ENCODE measurements around the gene ABHD11. TPM values are rescaled to one million over a fixed set of nuclear protein-coding genes. Genes with fewer than 3 reads are reported as not detected.
"Not testable (repeated sequence)": the region's sequence is repeated elsewhere in the genome, so short reads cannot be mapped to it uniquely, and the experiment has no call there.

The ABHD11 gene
- total RNA-seq, 1 donor from 2014 or later = 18.2 TPM

DNA sequence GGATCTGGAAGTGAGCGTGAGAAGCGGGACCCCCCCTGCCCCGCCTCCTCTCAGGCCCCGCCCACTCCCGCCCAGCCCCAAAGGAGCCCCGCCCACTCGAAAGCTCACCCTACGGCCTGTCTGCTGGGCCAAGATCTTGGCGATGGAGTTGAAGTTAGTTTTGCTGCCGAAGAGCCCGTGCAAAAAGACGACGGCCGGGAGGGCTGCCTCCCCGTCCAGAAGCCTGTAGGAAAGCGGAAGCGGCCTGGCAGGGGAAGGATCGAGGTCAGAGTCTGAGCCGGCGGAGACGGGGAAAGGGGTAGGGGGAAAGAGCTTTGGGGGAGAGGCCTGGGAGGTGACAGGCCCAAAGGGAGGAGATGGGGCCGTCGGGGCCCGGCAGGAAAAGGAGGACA, 386 bp downstream of the ABHD11 start:
- peaks cover 10% of the 10 kb centered on the region for H3K4me1 Mint-ChIP-seq (ENCODE audit: low read depth)
- DNase-seq (ENCODE audit: low spot score) = peak; percentile 41
- no peaks in the 10 kb centered on the region for H3K9me3 Mint-ChIP-seq
- H3K27ac Mint-ChIP-seq = peak overlapping the region; percentile 92
- intact Hi-C loops (cut with micrococcal nuclease) = loop anchor here (1.0 to 2.0 kb wide), 6 partner anchors 20 to 345 kb away; partner anchors contain the start of genes BAZ1B, LIMK1, METTL27 and TBL2
- peaks cover 1% of the 10 kb centered on the region for H3K27me3 Mint-ChIP-seq (ENCODE audit: low read depth)
- H3K36me3 Mint-ChIP-seq (ENCODE audit: low read depth) = peaks cover 6% of the 10 kb centered on the region
- peak overlapping the region; percentile 93 for H3K4me3 Mint-ChIP-seq (ENCODE audit: low read depth)

DNA sequence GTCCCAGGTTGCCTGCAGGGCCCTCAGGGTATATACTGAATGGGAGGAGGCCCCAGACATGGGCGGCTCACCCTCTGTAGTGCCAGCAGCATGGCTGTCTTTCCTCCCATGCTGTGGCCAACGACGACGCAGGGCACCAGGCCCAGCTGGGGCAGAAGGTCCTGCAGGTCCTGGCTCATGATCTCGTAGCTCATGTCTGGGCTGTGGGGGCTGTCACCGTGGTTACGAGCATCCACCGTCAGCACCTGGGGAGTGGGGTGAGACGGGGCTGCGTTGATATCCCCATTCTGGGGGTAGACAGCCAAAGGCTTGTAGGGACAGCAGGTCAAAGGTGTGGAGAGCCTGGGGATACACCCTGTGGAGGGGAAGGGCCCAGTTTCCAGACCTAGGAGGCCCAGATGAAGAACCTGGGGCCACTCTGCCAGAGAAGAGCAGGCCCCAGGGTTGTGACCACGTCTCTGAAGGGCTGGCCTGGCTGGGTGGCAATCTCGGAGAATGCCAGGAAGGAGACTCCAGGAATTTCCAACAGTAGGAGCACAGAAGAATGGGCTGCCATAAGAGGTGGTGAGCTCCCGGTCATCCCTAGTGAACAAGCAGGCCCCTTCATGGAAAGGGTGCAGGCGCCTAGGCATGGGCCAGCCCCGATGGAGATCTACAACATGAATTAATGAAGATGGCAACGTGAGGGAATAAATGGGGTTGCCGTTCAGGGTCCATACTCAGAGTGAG, 947 bp downstream of the ABHD11 start:
- Mint-ChIP-seq H3K4me3 (ENCODE audit: low read depth) (peak overlapping the region; percentile 93), H3K27ac (peak overlapping the region; percentile 92), H3K27me3 (ENCODE audit: low read depth) (no peaks in the 10 kb centered on the region), H3K36me3 (ENCODE audit: low read depth) (peaks cover 6% of the 10 kb centered on the region), H3K9me3 (no peaks in the 10 kb centered on the region), H3K4me1 (ENCODE audit: low read depth) (peaks cover 10% of the 10 kb centered on the region)
- intact Hi-C loops (cut with micrococcal nuclease) = loop anchor here (1.0 to 2.0 kb wide), 6 partner anchors 19 to 345 kb away; partner anchors contain the start of genes BAZ1B, LIMK1, METTL27 and TBL2
- no peak for DNase-seq (ENCODE audit: low spot score)

DNA sequence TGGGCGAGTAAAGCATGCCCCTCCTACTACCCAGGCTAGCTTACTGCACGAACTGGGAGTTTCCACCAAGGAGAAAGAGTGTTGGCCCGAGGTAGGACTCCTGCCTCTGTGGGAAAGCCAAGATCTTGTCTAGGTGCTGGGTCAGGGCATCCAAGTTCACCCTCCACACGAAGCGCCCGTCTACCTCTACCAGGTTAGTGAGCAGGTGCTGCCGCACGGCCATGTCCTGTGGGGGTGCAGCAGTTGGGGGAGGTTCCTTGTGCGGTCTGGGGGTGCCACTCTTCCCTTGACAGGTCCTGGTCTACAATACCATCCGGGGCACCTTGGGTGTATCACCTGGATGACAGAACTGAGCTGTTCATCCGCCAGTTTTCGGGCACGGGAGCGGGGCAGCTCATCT, 1.7 kb downstream of the ABHD11 start:
- Mint-ChIP-seq H3K27ac (no peak overlapping the region), H3K27me3 (ENCODE audit: low read depth) (no peaks in the 10 kb centered on the region), H3K36me3 (ENCODE audit: low read depth) (peaks cover 6% of the 10 kb centered on the region), H3K4me3 (ENCODE audit: low read depth) (peak overlapping the region; percentile 93), H3K4me1 (ENCODE audit: low read depth) (peaks cover 10% of the 10 kb centered on the region), H3K9me3 (no peaks in the 10 kb centered on the region)
- no peak for DNase-seq (ENCODE audit: low spot score)
- intact Hi-C loops (cut with micrococcal nuclease) = no loop called here

DNA sequence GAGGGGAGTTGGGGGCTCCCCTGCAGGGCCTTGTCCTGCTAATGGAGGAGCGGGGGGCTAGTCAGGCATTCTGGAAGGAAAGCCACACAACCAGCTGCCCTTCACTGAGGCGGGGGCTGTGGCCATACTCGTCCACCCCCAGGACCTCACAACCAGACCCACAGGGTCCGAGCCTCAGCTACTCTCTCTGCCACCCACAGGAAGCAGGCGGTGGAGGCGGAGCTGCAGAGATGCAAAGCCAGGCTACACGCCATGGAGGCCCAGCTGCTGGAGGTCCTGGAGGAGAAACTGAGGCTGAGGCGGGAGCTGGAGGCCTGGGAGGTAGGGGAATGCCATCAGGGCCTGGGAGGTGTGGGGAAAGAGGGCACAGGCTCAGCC, 3.1 kb downstream of the ABHD11 start:
- Mint-ChIP-seq H3K4me3 (ENCODE audit: low read depth) (no peak overlapping the region), H3K27ac (no peak overlapping the region), H3K4me1 (ENCODE audit: low read depth) (peaks cover 10% of the 10 kb centered on the region), H3K36me3 (ENCODE audit: low read depth) (peaks cover 6% of the 10 kb centered on the region), H3K27me3 (ENCODE audit: low read depth) (peaks cover under 1% of the 10 kb centered on the region), H3K9me3 (no peaks in the 10 kb centered on the region)
- intact Hi-C loops (cut with micrococcal nuclease) = loop anchor here (2.0 kb wide), 1 partner anchor 129 kb away; no protein-coding TSS in a partner anchor
- DNase-seq (ENCODE audit: low spot score) = no peak

DNA sequence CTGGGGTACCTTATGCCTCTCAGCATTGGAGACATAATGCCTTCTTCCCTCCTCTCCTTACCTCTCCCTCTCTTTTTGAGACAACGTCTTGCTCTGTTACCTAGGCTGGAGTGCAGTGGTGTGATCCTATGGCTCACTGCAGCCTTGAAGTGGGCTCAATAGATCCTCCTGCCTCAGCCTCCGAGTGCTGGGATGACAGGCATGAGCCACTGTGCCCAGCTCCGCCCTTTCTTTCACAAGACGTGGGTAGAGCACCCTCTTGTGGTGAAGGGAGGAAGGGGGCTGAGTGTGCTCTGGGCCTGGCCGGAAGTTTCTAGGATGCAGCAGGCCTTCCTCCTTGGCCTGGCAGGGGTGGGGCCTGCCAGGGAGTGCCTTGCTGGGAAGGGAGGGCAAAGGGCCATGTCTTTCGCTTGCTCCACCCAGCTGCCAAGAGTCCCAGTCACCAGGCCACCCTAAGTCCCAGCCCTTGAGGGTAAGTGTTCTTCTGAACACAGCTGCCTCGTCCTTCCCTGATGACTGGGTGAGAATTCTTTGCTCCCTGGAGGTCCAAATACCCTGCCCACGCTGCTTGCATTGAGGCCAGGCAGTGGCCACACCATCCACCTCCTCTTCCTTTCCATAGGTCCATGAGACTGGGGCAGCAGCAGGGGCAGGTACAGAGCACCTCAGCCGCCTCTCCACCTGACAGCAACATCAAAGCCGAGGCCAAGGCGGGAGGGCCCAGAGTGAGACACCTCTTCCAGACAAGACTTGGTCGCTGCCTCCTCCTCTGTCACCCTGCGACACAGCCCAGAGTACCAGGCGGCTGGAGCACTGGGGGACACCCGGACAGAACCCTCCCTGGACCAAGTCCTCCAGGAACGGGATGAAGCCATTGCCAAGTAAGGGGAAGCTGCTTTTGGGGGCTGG, 3.7 kb downstream of the ABHD11 start:
- H3K4me3 Mint-ChIP-seq (ENCODE audit: low read depth) = no peak overlapping the region
- H3K27me3 Mint-ChIP-seq (ENCODE audit: low read depth) = peaks cover 3% of the 10 kb centered on the region
- DNase-seq (ENCODE audit: low spot score) = peak; percentile 72
- H3K4me1 Mint-ChIP-seq (ENCODE audit: low read depth) = peaks cover 10% of the 10 kb centered on the region
- H3K36me3 Mint-ChIP-seq (ENCODE audit: low read depth) = peaks cover 6% of the 10 kb centered on the region
- intact Hi-C loops (cut with micrococcal nuclease) = loop anchor here (2.0 kb wide), 1 partner anchor 128 kb away; no protein-coding TSS in a partner anchor
- H3K27ac Mint-ChIP-seq = peak overlapping the region; percentile 1
- H3K9me3 Mint-ChIP-seq = no peaks in the 10 kb centered on the region

DNA sequence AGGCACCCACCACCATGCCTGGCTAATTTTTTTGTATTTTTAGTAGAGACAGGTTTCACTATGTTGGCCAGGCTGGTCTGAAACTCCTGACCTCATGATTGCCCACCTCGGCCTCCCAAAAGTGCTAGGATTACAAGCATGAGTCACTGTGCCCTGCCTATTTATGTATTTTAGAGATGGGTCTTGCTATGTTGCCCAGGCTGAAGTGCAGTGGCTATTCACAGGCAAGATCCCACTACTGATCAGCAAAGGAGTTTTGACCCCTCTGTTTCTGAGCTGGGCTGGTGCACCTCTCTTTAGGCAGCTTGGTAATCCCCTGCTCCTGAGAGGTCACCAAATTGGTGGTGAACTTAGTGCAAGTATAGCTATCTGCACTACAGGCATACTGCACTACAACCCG, 6.2 kb downstream of the ABHD11 start:
- Mint-ChIP-seq H3K27ac (no peak overlapping the region), H3K9me3 (no peaks in the 10 kb centered on the region), H3K36me3 (ENCODE audit: low read depth) (peaks cover 6% of the 10 kb centered on the region), H3K27me3 (ENCODE audit: low read depth) (peaks cover 6% of the 10 kb centered on the region), H3K4me1 (ENCODE audit: low read depth) (peaks cover 5% of the 10 kb centered on the region), H3K4me3 (ENCODE audit: low read depth) (no peak overlapping the region)
- intact Hi-C loops (cut with micrococcal nuclease) = no loop called here
- DNase-seq (ENCODE audit: low spot score) = no peak

DNA sequence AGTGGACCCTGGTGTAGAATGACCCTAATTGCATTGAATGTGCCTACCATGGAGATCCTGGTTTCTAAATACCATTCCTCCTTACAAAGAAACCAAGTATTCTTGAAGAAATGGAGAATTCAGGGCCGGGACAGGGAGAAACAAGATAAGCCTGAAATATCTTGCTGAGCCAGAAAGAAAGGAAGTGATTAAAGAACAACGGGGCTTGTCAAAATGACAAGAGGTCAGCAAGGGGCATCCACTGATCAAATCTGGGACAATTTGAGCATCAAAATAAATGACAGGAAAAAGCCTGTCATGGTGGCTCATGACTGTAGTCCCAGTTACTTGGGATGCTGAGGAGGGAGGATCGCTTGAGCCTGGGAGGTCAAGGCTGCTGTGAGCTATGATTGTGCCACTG, 8.1 kb downstream of the ABHD11 start:
- Mint-ChIP-seq H3K4me1 (ENCODE audit: low read depth) (peaks cover 5% of the 10 kb centered on the region), H3K27me3 (ENCODE audit: low read depth) (peaks cover 6% of the 10 kb centered on the region), H3K27ac (no peak overlapping the region), H3K36me3 (ENCODE audit: low read depth) (no peaks in the 10 kb centered on the region), H3K4me3 (ENCODE audit: low read depth) (no peak overlapping the region), H3K9me3 (no peaks in the 10 kb centered on the region)
- DNase-seq (ENCODE audit: low spot score) = no peak
- intact Hi-C loops (cut with micrococcal nuclease) = no loop called here

DNA sequence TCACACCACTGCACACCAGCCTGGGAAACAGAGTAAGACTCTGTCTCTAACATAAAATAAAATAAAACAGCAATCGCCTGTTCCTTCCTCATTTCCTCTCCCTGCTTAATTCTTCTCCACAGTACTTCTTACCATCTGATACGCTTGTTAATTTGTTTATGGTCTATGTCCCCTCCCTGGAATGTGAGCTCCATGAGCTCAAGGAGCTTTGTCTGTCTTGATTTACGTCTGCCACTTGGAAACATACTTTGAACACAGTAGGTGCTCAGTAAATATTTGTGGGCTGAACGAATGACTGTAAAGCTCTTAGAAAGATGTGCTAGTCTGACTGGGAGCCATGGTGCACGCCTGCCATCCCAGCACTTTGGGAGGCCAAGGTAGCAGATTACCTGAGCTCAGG, 10.1 kb downstream of the ABHD11 start:
- Mint-ChIP-seq H3K4me3 (ENCODE audit: low read depth) (no peak overlapping the region), H3K9me3 (no peaks in the 10 kb centered on the region), H3K27me3 (ENCODE audit: low read depth) (peaks cover 9% of the 10 kb centered on the region), H3K27ac (no peak overlapping the region), H3K4me1 (ENCODE audit: low read depth) (no peaks in the 10 kb centered on the region), H3K36me3 (ENCODE audit: low read depth) (no peaks in the 10 kb centered on the region)
- intact Hi-C loops (cut with micrococcal nuclease) = no loop called here
- DNase-seq (ENCODE audit: low spot score) = no peak

DNA sequence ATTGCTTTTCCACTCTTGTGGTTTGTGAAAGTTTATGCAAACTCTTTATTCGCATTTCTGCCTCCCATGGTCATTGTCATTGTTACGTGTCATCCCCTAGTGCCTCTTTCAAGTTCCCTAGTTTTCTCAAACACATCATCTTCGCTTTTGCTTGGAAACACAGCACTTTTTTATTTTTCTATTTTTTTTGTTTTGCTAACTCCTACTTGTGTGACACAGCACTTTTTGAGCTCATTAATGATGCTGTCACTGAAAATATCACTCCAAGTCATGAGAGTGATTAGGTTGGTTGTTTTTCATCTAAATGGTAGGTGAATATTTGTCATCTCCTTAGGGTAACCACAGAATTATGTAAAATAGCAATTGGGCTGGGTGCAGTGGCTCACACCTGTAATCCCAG, 10.7 kb downstream of the ABHD11 start:
- Mint-ChIP-seq H3K27ac (no peak overlapping the region), H3K27me3 (ENCODE audit: low read depth) (peaks cover 9% of the 10 kb centered on the region), H3K36me3 (ENCODE audit: low read depth) (no peaks in the 10 kb centered on the region), H3K4me1 (ENCODE audit: low read depth) (no peaks in the 10 kb centered on the region), H3K9me3 (no peaks in the 10 kb centered on the region), H3K4me3 (ENCODE audit: low read depth) (no peak overlapping the region)
- intact Hi-C loops (cut with micrococcal nuclease) = no loop called here
- no peak for DNase-seq (ENCODE audit: low spot score)

DNA sequence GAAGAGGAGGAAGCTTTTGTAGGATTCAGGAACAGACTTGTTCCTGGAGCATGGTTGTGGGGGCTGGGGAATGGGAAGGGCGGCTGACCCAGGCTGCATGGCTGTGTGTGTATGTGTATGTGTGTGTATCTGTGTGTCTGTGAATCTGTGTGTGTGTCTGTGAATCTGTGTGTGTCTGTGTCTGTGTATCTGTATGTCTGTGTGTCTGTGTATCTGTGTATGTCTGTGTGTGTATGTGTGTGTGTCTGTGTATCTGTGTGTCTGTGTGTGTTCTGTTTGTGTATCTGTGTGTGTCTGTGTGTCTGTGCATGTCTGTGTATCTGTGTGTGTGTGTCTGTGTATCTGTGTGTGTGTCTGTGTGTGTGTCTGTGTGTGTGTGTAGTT, 12.5 kb downstream of the ABHD11 start:
- intact Hi-C loops (cut with micrococcal nuclease) = no loop called here
- DNase-seq (ENCODE audit: low spot score) = no peak
- Mint-ChIP-seq H3K9me3 (no peaks in the 10 kb centered on the region), H3K4me1 (ENCODE audit: low read depth) (no peaks in the 10 kb centered on the region), H3K4me3 (ENCODE audit: low read depth) (no peak overlapping the region), H3K27ac (no peak overlapping the region), H3K27me3 (ENCODE audit: low read depth) (peaks cover 11% of the 10 kb centered on the region), H3K36me3 (ENCODE audit: low read depth) (no peaks in the 10 kb centered on the region)

DNA sequence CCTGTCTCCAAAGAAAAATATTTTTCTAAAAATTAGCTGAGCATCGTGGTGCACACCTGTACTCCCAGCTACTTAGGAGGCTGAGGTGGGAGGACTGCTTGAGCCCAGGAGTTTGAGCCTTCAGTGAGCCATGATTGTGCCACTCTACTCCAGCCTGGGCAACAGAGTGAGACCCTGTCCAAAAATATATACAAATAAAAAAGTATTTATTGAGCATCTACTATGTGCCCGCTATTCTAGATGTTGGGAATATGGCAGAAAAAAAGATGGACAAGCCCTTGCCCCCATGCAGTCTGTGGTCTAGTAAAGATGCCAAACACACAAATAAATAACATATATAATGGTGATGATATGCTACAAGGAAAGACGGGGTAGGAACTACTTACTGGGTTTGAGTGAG, 14.8 kb downstream of the ABHD11 start:
- no peak for DNase-seq (ENCODE audit: low spot score)
- H3K36me3 Mint-ChIP-seq (ENCODE audit: low read depth) = no peaks in the 10 kb centered on the region
- peaks cover 5% of the 10 kb centered on the region for H3K4me1 Mint-ChIP-seq (ENCODE audit: low read depth)
- intact Hi-C loops (cut with micrococcal nuclease) = no loop called here
- no peak overlapping the region for H3K27ac Mint-ChIP-seq
- H3K4me3 Mint-ChIP-seq (ENCODE audit: low read depth) = no peak overlapping the region
- H3K9me3 Mint-ChIP-seq = no peaks in the 10 kb centered on the region
- peaks cover 15% of the 10 kb centered on the region for H3K27me3 Mint-ChIP-seq (ENCODE audit: low read depth)

DNA sequence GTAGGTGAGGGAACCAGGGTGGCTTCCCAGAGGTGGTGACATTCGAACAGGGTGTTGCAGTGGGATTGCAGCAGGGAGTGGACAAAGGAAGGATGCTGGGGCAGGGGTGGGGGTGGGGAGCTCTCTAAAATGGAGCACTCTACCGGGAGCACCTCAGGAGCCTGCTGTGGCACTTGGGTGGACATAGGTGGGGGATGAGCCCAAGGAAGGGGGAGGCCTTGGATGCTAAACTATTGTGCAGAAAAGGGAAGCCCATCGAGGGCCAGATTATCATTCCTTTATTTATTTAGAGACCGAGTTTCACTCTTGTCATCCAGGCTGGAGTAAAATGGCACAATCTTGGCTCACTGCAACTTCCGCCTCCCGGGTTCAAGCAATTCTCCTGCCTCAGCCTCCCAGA, 15.8 kb downstream of the ABHD11 start:
- DNase-seq (ENCODE audit: low spot score) = no peak
- no peak overlapping the region for H3K4me3 Mint-ChIP-seq (ENCODE audit: low read depth)
- no peak overlapping the region for H3K27ac Mint-ChIP-seq
- H3K9me3 Mint-ChIP-seq = no peaks in the 10 kb centered on the region
- no peaks in the 10 kb centered on the region for H3K36me3 Mint-ChIP-seq (ENCODE audit: low read depth)
- H3K27me3 Mint-ChIP-seq (ENCODE audit: low read depth) = peaks cover 12% of the 10 kb centered on the region
- peaks cover 14% of the 10 kb centered on the region for H3K4me1 Mint-ChIP-seq (ENCODE audit: low read depth)
- intact Hi-C loops (cut with micrococcal nuclease) = no loop called here

DNA sequence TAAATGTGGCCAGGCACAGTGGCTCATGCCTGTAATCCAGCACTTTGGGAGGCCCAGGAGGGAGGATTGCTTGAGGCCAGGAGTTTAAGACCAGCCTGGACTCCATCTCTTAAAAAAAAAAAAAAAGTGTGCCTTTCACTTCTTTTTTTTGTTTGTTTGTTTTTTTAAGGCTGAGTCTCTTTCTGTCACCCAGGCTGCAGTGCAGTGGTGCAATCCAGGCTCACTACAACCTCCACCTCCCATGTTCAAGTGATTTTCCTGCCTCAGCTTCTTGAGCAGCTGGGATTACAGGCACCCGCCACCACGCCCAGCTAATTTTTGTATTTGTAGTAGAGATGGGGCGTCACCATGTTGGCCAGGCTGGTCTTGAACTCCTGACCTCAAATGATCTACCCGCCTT, 16.4 kb downstream of the ABHD11 start:
- H3K36me3 Mint-ChIP-seq (ENCODE audit: low read depth); intact Hi-C loops (cut with micrococcal nuclease); DNase-seq (ENCODE audit: low spot score); H3K9me3 Mint-ChIP-seq; H3K27ac Mint-ChIP-seq; H3K4me3 Mint-ChIP-seq (ENCODE audit: low read depth): not testable (repeated sequence)
- Mint-ChIP-seq H3K27me3 (ENCODE audit: low read depth) (peaks cover 12% of the 10 kb centered on the region), H3K4me1 (ENCODE audit: low read depth) (peaks cover 17% of the 10 kb centered on the region)

All from activated T-helper 2 cell treated with anti-CD3 and anti-CD28 coated beads, Interferon-gamma antibody, Interleukin-2, Interleukin-4, amounts not matched to agents 10 μg/mL and 5 μg/mL and 100 μg/mL, durations not matched to agents 14 hours and 24 hours and 36 hours (primary cell).